ENCODE measurements around the gene PRDM16.

The PRDM16 gene

GRCh38 chr1:3389093-3389833 is 320.3 kb downstream of the PRDM16 start:
- no peak for DNase-seq

- DNase-seq: no peak
Measured at GRCh38 chr1:3390291-3390690, 321.3 kb downstream of the PRDM16 start.

- no peak for DNase-seq
Measured at GRCh38 chr1:3391711-3392110, 322.7 kb downstream of the PRDM16 start.

- DNase-seq: no peak
Measured at GRCh38 chr1:3393024-3393986, 324.3 kb downstream of the PRDM16 start.

- no peak for DNase-seq
Measured at GRCh38 chr1:3393987-3394920, 325.3 kb downstream of the PRDM16 start.

GRCh38 chr1:3396411-3396810 is 327.4 kb downstream of the PRDM16 start:
- DNase-seq: no peak

GRCh38 chr1:3397311-3397710 is 328.3 kb downstream of the PRDM16 start:
- no peak for DNase-seq

- no peak for DNase-seq
Measured at GRCh38 chr1:3398396-3399140, 329.6 kb downstream of the PRDM16 start.

- DNase-seq: no peak
Measured at GRCh38 chr1:3399732-3400131, 330.7 kb downstream of the PRDM16 start.

- no peak for DNase-seq
Measured at GRCh38 chr1:3401585-3402257, 332.7 kb downstream of the PRDM16 start.

GRCh38 chr1:3402258-3403010 is 333.4 kb downstream of the PRDM16 start:
- DNase-seq: no peak

- no peak for DNase-seq
Measured at GRCh38 chr1:3403011-3403345, 334.0 kb downstream of the PRDM16 start.

- DNase-seq: no peak
Measured at GRCh38 chr1:3403388-3404231, 334.6 kb downstream of the PRDM16 start.

- no peak for DNase-seq
Measured at GRCh38 chr1:3404301-3404700, 335.3 kb downstream of the PRDM16 start.

- DNase-seq: no peak
Measured at GRCh38 chr1:3404801-3405200, 335.8 kb downstream of the PRDM16 start.

- no peak for DNase-seq
Measured at GRCh38 chr1:3405491-3405890, 336.5 kb downstream of the PRDM16 start.

- DNase-seq: no peak
Measured at GRCh38 chr1:3405974-3406867, 337.2 kb downstream of the PRDM16 start.

GRCh38 chr1:3407021-3407420 is 338.0 kb downstream of the PRDM16 start:
- DNase-seq: no peak

- DNase-seq: no peak
Measured at GRCh38 chr1:3408751-3409266, 339.8 kb downstream of the PRDM16 start.
